IMR-90 (cell line): ENCODE results near the gene BTBD9. TPM values are rescaled to one million over a fixed set of nuclear protein-coding genes. Genes with fewer than 3 reads are reported as not detected.

Experiments
- ATAC-seq: fragments of 200-7000 bp; cut with Tn5 transposase; 2 replicates; pipeline ENCODE4 v1.9.1; 2020; ENCODE audit warnings: low read depth, mild to moderate bottlenecking, moderate library complexity
- BruUV-seq: library from RNA; stranded (reverse); fragments of 400-500 nt; replicated peaks from 2 replicates; lab custom pipeline; 2021; lab: Mats Ljungman, UMichigan
- CTCF ChIA-PET: fragments of 300-600 bp; formaldehyde crosslinking; extraction: SDS; loops from one replicate; lab custom pipeline; 2021; ENCODE audit warnings: antibody characterized with exemption; lab: Yijun Ruan, JAX
- POLR2A ChIA-PET: fragments of 300-600 bp; sonication (Branson Sonifier 250); formaldehyde crosslinking; loops from one replicate; lab custom pipeline; 2022; ENCODE audit warnings: antibody characterized with exemption; ENCODE audit not compliant: unreplicated experiment; lab: Charles Lee
- DNase-seq: peaks from one replicate; pipeline ENCODE4 v3.0.0; 2013
- H2AFZ ChIP-seq: replicated peaks from 2 replicates; pipeline ENCODE3; 2013; ENCODE audit warnings: low read length, mild to moderate bottlenecking; ENCODE audit not compliant: poor library complexity
- H2AK5ac ChIP-seq: 2 replicates; pipeline ENCODE4 v1.6.1; 2013; ENCODE audit warnings: low read depth, low read length, inconsistent platforms
- H2AK9ac ChIP-seq: replicated peaks from 2 replicates; pipeline ENCODE3; 2013; ENCODE audit warnings: mild to moderate bottlenecking, low read depth, low read length, moderate library complexity; ENCODE audit not compliant: poor library complexity
- H2BK120ac ChIP-seq: 2 replicates; pipeline ENCODE4 v1.6.1; 2013; ENCODE audit warnings: low read depth, low read length, inconsistent platforms
- H2BK15ac ChIP-seq: 3 replicates; pipeline ENCODE4 v1.6.1; 2013; ENCODE audit warnings: low read depth, low read length, inconsistent platforms
- H2BK20ac ChIP-seq: 2 replicates; pipeline ENCODE4 v1.6.1; 2013; ENCODE audit warnings: low read depth, mild to moderate bottlenecking, inconsistent platforms, low read length, moderate library complexity
- H2BK5ac ChIP-seq: 2 replicates; pipeline ENCODE4 v1.6.1; 2013; ENCODE audit warnings: mild to moderate bottlenecking, low read depth, low read length, inconsistent platforms; ENCODE audit not compliant: poor library complexity, severe bottlenecking
- H3K14ac ChIP-seq: replicated peaks from 2 replicates; pipeline ENCODE4 v1.6.1; 2013; ENCODE audit warnings: low read depth, low read length, inconsistent platforms
- H3K18ac ChIP-seq: 2 replicates; pipeline ENCODE4 v1.6.1; 2013; ENCODE audit warnings: low read depth, low read length, control low read depth
- H3K23ac ChIP-seq: 2 replicates; pipeline ENCODE4 v1.6.1; 2013; ENCODE audit warnings: low read depth, low read length, inconsistent platforms
- H3K27ac ChIP-seq: 2 replicates; pipeline ENCODE4 v1.5.1; 2013; ENCODE audit warnings: mild to moderate bottlenecking, control low read depth, low read length; ENCODE audit not compliant: insufficient read depth
- H3K27me3 ChIP-seq: 2 replicates; pipeline ENCODE4 v1.6.1; 2013; ENCODE audit warnings: low read length; ENCODE audit not compliant: control insufficient read depth, insufficient read depth
- H3K36me3 ChIP-seq: 2 replicates; pipeline ENCODE4 v1.6.1; 2013; ENCODE audit warnings: low read length, mixed read lengths; ENCODE audit not compliant: control insufficient read depth, insufficient read depth
- H3K4ac ChIP-seq: 2 replicates; pipeline ENCODE4 v1.6.1; 2013; ENCODE audit warnings: low read depth, low read length, inconsistent platforms
- H3K4me1 ChIP-seq: 2 replicates; pipeline ENCODE4 v1.6.1; 2013; ENCODE audit warnings: low read length, mixed read lengths; ENCODE audit not compliant: control insufficient read depth, insufficient read depth
- H3K4me2 ChIP-seq: 2 replicates; pipeline ENCODE4 v1.6.1; 2013; ENCODE audit warnings: low read depth, mild to moderate bottlenecking, control low read depth, low read length, moderate library complexity
- H3K4me3 ChIP-seq: 2 replicates; pipeline ENCODE4 v1.5.1; 2013; ENCODE audit warnings: low read depth, mild to moderate bottlenecking, control low read depth, low read length, moderate library complexity; ENCODE audit not compliant: insufficient read depth
- H3K56ac ChIP-seq: 2 replicates; pipeline ENCODE4 v1.6.1; 2013; ENCODE audit warnings: low read length, inconsistent platforms; ENCODE audit not compliant: insufficient read depth; ENCODE audit errors: extremely low read depth
- H3K79me1 ChIP-seq, 2 experiments: 2 replicates each; pipeline ENCODE4 v1.6.1; 2013; ENCODE audit warnings: low read length in 2 of 2, inconsistent platforms in 1 of 2, low read depth in 1 of 2
- H3K9ac ChIP-seq: 2 replicates; pipeline ENCODE4 v1.6.1; 2013; ENCODE audit warnings: low read depth, low read length, control low read depth
- H3K9me1 ChIP-seq: 2 replicates; pipeline ENCODE4 v1.6.1; 2013; ENCODE audit warnings: low read length, inconsistent platforms; ENCODE audit not compliant: insufficient read depth
- H3K9me3 ChIP-seq: 2 replicates; pipeline ENCODE4 v1.6.1; 2013; ENCODE audit warnings: low read length; ENCODE audit not compliant: control insufficient read depth, insufficient read depth
- H4K20me1 ChIP-seq: 2 replicates; pipeline ENCODE4 v1.6.1; 2013; ENCODE audit warnings: low read length, inconsistent platforms; ENCODE audit not compliant: insufficient read depth
- H4K5ac ChIP-seq: 2 replicates; pipeline ENCODE4 v1.6.1; 2013; ENCODE audit warnings: mild to moderate bottlenecking, low read depth, low read length, control low read depth
- H4K8ac ChIP-seq, 2 experiments: 2 replicates each; pipeline ENCODE4 v1.6.1; 2013; ENCODE audit warnings: low read depth in 2 of 2, low read length in 2 of 2, control low read depth in 1 of 2, inconsistent platforms in 1 of 2
- H4K91ac ChIP-seq: 2 replicates; pipeline ENCODE4 v1.6.1; 2013; ENCODE audit warnings: low read depth, low read length, inconsistent platforms; ENCODE audit not compliant: insufficient read depth
- BHLHE40 ChIP-seq: fragments of 150-350 bp; IDR thresholded peaks from 2 replicates; pipeline ENCODE4 v1.6.1; 2016; ENCODE audit warnings: mild to moderate bottlenecking, low read depth, low read length
- CEBPB ChIP-seq: IDR thresholded peaks from 2 replicates; pipeline ENCODE4 v1.6.1; 2012; ENCODE audit warnings: low read depth, low read length, improper control_type of control experiment
- CHD1 ChIP-seq: IDR thresholded peaks from 2 replicates; pipeline ENCODE4 v1.6.1; 2012; ENCODE audit warnings: low read depth, low read length, improper control_type of control experiment
- CTCF ChIP-seq: conservative IDR thresholded peaks from 2 replicates; pipeline ENCODE4 v1.5.1; 2012; ENCODE audit warnings: mild to moderate bottlenecking, low read depth, low read length, improper control_type of control experiment
- FOS ChIP-seq: fragments of 150-350 bp; IDR thresholded peaks from 2 replicates; pipeline ENCODE4 v1.6.1; 2016; ENCODE audit warnings: low read depth, low read length
- MXI1 ChIP-seq: IDR thresholded peaks from 2 replicates; pipeline ENCODE4 v1.6.1; 2012; ENCODE audit warnings: low read depth, mild to moderate bottlenecking, low read length, moderate library complexity, borderline replicate concordance
- NFE2L2 ChIP-seq: fragments of 150-350 bp; IDR thresholded peaks from 2 replicates; pipeline ENCODE4 v1.6.1; 2016; ENCODE audit warnings: low read depth, mild to moderate bottlenecking, low read length
- POLR2A ChIP-seq: IDR thresholded peaks from 2 replicates; pipeline ENCODE4 v1.6.1; 2012; ENCODE audit warnings: mild to moderate bottlenecking, low read depth, low read length
- RAD21 ChIP-seq: IDR thresholded peaks from 2 replicates; pipeline ENCODE4 v1.6.1; 2012; ENCODE audit warnings: low read length, improper control_type of control experiment
- RCOR1 ChIP-seq: IDR thresholded peaks from 2 replicates; pipeline ENCODE4 v1.6.1; 2012; ENCODE audit warnings: mild to moderate bottlenecking, low read length, improper control_type of control experiment; ENCODE audit not compliant: insufficient replicate concordance
- SMC3 ChIP-seq: fragments of 150-350 bp; IDR thresholded peaks from 2 replicates; pipeline ENCODE4 v1.6.1; 2016; ENCODE audit warnings: low read depth, mild to moderate bottlenecking, antibody characterized with exemption, low read length, moderate library complexity
- WGBS, 2 experiments: methylation state at CpG; one replicate each; pipeline versions ENCODE4 v1.1.5 to v1.1.7; 2013; ENCODE audit warnings: missing lambda C conversion rate in 2 of 2; ENCODE audit not compliant: insufficient read length in 1 of 2; ENCODE audit errors: extremely low coverage in 2 of 2; 5-methylcytosine and 5-hydroxymethylcytosine counted together
- dilution Hi-C: fragments of 300-500 bp; cut with HindIII; formaldehyde crosslinking; loops from one replicate; pipeline ENCODE4 v1.14.3; 2018; ENCODE audit warnings: low sequenced_read_pairs; ENCODE audit not compliant: unreplicated experiment
- in situ Hi-C: fragments of 300-500 bp; cut with MboI; formaldehyde crosslinking; loops from 3 replicates; pipeline ENCODE4 v1.14.3; 2019; ENCODE audit warnings: low sequenced_read_pairs, inconsistent platforms, mixed read lengths
- intact Hi-C: fragments of 100-400 bp; cut with micrococcal nuclease; formaldehyde crosslinking; loops from 2 replicates; pipeline ENCODE4 v1.10.0; 2022
- polyA plus RNA-seq, 3 experiments: library from polyadenylated mRNA; depleted of rRNA; stranded (reverse); fragments of >200 nt; gene quantifications; 2 replicates each; pipeline ENCODE4 v1.2.3, GENCODE V29; 2012; ENCODE audit warnings: low replicate concordance in 1 of 3
- total RNA-seq: library from RNA; depleted of rRNA; stranded (reverse); fragments of >200 nt; gene quantifications from 2 replicates; pipeline ENCODE4 v1.2.3, GENCODE V29; 2012
- TF ChIP-seq, protein P1 (sequence below): fragments of 150-350 bp; IDR thresholded peaks from 2 replicates; pipeline ENCODE4 v1.6.1; 2016; ENCODE audit warnings: low read depth, mild to moderate bottlenecking, low read length, moderate library complexity, borderline replicate concordance

The BTBD9 gene
- total and polyA plus RNA-seq, 2 of the 4 experiments (the other 2 are of a cell fraction): 4.1 to 22.0 TPM

- no peak for ATAC-seq
- no peak overlapping the region for H2BK5ac ChIP-seq
Observed at GRCh38 chr6:38355519-38355918, 284.2 kb downstream of the BTBD9 start.

More at GRCh38 chr6:38355519-38355918, 284.2 kb downstream of the BTBD9 start:
- dilution Hi-C loops: no loop called here
- no peak overlapping the region for H2AK9ac ChIP-seq
- in situ Hi-C loops: no loop called here
- intact Hi-C loops: no loop called here
- H3K4ac ChIP-seq: no peak overlapping the region
- DNase-seq: no peak
- no peak overlapping the region for H4K91ac ChIP-seq
- H3K56ac ChIP-seq: no peak overlapping the region
- no peaks in the 10 kb centered on the region for H3K9me3 ChIP-seq
- no peak overlapping the region for H2BK20ac ChIP-seq
- no peaks in the 10 kb centered on the region for H4K20me1 ChIP-seq
- TF ChIP-seq MXI1 (no peak), FOS (no peak), CTCF (no peak), SMC3 (no peak), RCOR1 (no peak), NFE2L2 (no peak), CEBPB (no peak), BHLHE40 (no peak), POLR2A (no peak), RAD21 (no peak), CHD1 (no peak)
- TF ChIP-seq, protein P1, sequence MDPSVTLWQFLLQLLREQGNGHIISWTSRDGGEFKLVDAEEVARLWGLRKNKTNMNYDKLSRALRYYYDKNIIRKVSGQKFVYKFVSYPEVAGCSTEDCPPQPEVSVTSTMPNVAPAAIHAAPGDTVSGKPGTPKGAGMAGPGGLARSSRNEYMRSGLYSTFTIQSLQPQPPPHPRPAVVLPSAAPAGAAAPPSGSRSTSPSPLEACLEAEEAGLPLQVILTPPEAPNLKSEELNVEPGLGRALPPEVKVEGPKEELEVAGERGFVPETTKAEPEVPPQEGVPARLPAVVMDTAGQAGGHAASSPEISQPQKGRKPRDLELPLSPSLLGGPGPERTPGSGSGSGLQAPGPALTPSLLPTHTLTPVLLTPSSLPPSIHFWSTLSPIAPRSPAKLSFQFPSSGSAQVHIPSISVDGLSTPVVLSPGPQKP: no peak
- H3K18ac ChIP-seq: no peak overlapping the region
- H3K79me1 ChIP-seq: no peaks in the 10 kb centered on the region; a peak in 1 of 4 replicates
- BruUV-seq: no TSS peak
- H3K36me3 ChIP-seq: no peaks in the 10 kb centered on the region
- H3K9ac ChIP-seq: no peak overlapping the region
- H4K8ac ChIP-seq: no peak overlapping the region
- no peak overlapping the region for H3K14ac ChIP-seq
- H3K27me3 ChIP-seq: no peaks in the 10 kb centered on the region
- no peak overlapping the region for H3K4me2 ChIP-seq
- no peak overlapping the region for H2AK5ac ChIP-seq
- ChIA-PET POLR2A (no interaction called here), CTCF (no interaction called here)
- no peak overlapping the region for H3K4me3 ChIP-seq
- H2AFZ ChIP-seq: no peak overlapping the region
- H3K27ac ChIP-seq: no peak overlapping the region
- no CpG with 5 or more reads among the region's 4 CpGs for WGBS, 2 experiments
- H3K23ac ChIP-seq: no peak overlapping the region
- no peak overlapping the region for H4K5ac ChIP-seq
- no peaks in the 10 kb centered on the region for H3K9me1 ChIP-seq
- peaks cover 4% of the 10 kb centered on the region for H3K4me1 ChIP-seq
- no peak overlapping the region for H2BK120ac ChIP-seq
- no peak overlapping the region for H2BK15ac ChIP-seq
